HTERT RPE-1 (cell line): ENCODE data around the gene BAIAP3.

Experiments
- in situ Hi-C: fragments of 300-500 bp; cut with MboI; formaldehyde crosslinking; loops from 4 replicates; pipeline ENCODE4 v1.14.3; 2020; ENCODE audit warnings: low sequenced_read_pairs

Gene BAIAP3

DNA sequence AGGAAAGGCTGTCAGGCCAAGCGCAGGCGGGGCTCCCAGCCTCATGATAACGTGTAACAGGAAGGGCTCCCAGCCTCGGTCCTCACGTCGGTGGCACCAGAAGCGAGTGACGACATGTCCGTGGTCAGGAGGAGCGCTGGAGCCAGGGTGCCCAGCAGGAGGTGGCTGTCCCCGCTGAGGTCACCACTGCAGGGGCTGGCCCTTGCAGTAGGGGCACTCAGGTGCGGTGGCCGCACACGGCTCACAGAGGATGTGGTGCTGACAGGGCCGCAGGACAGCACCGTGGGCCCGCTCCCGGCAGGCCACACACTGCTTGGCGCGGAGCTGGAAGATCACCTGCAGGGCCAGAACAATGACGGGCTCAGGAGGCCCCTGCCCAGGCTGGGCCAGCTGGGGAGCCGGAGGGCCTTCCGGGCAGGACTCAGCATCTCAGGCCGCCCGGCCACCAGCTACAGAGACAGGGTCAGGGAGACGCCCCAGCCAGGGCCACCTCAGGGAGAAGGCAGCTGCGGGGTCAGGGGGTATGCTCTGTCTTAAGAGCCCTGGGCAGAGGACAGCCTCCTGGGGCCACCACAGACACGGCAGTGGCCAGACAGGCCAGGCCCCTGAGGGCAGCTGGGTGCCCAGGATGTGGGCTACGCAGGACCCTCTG lies 32.7 kb downstream of the BAIAP3 start:
- in situ Hi-C loops: no loop called here

DNA sequence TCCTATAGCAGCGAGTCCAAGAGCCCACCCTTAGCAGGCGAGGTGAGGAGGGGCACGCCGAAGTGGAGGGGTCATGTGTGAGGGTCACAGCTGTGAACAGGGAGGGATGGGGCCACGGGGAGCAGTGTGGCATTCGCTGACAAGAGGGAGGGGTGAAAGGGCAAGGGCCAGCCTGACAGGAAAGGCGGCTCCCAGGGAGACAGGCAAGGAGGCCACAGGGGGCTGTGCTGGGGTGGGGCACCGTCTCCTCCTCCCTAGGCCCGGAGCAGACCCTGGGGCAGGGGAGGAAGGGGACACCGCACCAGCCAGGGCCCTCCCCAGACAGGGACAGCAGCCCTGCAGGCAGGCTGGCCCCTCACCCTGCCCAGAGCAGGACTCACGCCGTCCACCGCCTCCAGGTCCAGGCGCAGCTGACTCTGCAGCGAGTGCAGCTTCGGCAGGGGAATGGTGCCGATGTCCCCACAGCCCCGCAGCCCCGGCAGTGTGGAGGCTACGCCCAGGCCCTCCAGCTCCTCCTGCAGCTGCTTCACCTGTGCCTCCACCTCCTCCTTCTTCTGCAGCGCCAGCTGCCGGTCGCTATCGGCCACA lies 33.4 kb downstream of the BAIAP3 start:
- in situ Hi-C loops: no loop called here

DNA sequence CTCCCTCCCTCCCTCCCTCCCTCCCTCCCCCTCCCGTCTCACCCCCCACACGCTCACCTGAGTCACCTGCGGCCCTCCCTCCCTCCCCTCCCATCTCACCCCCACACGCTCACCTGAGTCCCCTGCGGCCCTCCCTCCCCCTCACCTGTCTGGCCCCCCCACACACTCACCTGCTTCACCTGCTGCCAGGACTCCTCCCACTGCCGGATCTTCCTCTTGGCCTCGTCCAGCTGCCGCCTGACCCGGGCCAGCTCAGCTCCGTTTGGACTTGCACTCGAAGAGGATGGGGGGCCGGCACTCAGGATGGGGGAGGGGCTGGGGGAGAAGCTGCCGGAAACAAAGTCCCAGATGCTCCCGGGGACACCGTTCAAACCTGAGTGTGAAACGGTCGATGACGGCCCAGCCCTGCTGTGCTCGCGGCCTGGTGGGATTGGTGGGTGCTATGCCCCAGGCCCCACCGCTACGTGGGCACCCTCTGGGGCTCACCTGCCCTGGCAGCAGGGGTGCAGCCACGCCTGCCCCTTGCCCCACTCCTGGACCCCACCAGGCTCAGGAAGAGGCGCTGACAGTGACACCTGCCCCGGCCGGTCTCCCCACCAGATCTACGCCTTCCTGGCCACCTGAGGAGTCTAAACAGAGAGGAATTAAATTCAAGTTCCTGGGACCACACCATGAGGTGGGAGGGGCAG lies 34.2 kb downstream of the BAIAP3 start:
- in situ Hi-C loops: no loop called here

DNA sequence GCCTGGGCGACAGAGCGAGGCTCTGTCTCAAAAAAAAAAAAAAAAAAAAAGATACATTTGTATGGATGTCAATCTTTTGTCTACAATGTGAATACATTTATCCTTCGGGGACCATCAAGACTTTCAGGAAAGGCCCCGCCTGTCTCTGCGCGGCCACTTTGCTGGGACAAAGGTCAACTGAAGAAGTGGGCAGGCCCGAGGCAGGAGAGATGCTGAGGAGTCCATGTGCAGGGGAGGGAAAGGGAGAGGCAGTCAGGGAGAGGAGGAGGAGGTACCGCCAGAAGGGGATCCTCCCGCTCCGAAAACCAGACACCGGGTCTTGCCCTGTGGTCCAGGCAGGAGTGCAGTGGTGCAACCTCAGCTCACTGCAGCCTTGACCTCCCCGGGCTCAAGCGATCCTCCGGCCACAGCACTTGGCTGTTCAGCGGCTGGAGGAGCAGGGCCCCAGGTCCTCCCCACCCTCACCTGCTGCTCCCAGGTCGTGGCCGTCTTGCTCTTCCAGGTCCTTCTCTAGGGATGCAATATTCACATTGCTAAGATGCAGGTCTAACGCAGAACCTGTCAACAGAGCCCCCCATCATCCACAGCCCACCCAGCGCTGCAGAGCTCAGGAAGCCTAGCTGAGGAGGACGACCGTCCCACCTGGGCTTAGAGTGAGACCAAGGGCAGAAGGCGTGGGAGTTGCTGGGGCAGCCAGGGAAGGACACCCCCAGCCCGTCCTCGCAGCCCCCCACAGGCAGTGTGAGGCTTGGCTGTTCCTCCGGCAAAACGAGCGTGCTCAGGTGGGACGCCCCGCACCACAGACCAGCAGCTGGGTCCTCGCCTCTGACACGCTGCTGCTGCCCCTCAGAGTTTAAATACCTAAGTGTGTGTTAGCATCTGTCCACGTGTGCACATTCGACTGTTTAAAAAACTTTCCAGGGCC lies 37.9 kb downstream of the BAIAP3 start:
- in situ Hi-C loops: no loop called here

DNA sequence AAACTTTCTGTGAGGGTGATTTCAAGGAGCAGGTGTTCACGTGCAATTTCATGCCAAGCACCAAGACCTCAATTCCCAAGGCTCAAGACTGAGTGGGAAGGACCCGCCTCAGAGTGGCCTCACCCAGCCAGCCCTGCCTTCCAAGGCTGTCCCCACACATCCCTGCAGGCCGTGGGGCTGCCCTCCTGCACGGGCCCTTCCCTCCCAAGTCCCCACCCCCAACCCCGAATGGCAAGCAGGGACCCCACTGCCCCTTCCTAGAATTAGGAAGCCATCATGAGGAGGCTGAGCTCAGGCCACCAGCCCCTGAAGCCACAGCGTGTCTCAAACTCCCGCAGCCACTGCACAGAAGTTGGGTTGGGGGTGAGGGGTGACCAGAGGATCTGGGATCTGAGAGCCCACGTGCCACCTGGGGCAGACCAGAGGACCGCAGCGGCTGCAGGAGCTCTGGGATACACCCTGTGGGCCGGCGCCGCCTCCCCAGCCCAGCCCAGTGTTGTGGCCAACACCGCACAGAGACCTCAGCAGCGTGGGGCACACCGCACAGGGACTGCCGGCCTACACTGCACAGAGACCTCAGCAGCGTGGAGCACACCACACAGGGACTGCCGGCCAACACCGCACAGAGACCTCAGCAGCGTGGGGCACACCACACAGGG lies 39.0 kb downstream of the BAIAP3 start:
- in situ Hi-C loops: no loop called here

DNA sequence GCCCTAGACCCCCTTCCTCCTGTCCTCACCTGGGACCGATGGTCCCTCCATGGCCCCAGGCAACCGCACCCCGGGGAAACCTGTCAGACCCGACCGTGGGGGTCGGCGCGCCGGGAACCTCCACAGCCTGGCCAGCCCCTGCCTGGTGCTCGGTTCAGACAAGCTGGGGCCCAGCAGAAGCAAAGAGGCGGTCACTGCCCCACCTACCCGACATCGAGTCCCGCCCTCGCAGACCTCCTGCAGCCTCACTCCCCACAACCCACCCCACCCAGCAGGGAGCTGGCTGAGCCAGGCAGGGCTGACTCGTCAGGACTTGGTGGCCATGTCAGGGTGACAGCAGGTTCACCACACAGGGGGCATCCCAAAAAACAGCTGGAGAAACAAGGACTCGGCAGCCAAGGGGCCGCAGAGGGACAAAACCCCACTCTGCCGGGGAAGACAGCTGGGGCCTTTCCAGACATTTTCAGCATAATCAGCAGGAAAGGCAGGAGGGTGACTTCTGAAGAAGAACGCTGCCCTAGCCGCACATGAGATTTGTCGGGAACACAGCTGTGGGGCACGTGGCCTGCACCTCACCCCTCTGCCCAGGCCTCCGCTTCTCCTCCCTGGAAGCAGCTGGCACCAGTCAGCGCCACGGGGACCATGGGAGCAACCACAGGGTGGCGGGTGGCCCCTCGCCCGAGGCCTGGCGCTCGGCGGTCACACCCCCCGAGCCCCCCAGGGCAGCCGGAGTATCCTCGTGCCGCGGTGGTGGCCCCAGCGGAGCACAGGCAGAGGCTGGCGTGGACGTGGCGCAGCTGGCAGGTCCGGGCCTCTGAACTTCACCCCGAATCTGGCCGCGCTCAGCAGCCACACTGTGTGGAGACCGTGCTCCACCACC lies 41.2 kb downstream of the BAIAP3 start:
- in situ Hi-C loops: no loop called here

DNA sequence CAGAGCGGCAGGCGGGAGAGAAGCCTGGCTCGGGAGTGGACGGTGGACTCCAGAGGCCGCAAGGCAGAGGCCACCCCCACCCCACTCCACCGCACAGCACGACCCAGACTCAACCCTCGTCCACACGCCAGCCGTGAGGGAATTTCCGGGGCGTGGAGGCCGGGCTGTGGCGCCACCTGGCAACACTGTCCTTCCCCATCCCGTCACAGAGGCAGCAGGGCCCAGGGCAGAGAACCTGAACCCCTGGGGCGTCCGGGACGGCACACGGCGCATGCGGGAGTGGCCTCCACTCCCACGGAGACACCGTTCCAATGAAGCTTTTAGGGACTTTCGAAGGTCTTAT lies 41.8 kb downstream of the BAIAP3 start:
- in situ Hi-C loops: no loop called here

DNA sequence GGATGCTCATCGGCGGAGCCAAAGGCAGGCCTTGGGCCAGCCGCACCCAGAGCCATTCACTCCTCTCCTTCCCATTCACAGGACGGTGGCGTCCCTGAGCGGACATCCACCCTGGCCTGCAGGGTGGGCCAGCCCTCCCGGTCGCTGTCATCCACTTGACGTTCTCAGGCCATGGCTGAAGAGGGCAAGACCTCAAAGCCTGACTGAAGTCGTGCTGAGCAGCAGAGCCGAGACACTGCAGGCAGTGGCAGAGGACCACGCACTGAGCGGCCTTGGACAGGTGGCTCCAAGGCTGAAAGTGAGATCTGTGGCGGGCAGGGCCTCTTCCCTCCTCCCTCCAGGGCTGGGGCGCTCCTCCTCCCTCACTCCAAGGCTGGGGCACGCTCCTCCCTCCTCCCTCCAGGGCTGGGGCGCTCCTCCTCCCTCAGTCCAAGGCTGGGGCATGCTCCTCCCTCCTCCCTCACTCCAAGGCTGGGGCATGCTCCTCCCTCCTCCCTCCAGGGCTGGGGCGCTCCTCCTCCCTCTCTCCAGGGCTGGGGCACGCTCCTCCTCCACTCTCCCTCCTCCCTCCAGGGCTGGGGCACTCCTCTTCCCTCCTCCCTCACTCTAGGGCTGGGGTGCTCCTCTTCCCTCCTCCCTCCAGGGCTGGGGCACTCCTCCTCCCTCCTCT lies 42.4 kb downstream of the BAIAP3 start:
- in situ Hi-C loops: no loop called here

DNA sequence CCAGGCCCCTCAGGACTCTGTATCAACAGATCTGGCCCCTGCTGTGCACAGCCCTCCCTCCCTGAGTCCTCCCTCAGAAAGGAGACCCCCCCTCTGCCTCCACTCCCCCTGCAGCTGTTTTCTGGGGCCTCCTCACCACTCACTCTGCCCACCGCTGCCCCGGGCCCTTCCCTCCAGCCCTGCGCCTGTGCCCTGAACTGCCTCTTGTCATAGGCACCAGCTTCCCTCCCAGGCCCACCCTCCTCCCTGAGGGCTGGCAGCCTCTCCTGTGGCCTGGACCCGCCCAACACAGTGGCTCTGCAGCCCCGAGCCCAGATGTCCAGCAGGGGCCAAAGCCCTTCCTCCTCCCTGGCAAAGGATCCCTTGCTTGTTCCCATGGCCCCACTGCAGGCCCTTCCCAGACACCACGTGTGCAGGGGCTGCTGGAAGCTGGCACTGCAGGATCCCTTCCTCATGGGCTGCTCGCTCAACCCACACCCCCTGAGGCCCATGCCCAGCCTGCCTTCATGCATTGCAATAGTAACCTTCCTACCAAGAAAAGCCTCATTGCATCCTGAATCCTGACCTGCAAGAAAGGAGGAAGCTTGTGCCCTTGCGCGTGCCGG lies 44.1 kb downstream of the BAIAP3 start:
- in situ Hi-C loops: no loop called here

DNA sequence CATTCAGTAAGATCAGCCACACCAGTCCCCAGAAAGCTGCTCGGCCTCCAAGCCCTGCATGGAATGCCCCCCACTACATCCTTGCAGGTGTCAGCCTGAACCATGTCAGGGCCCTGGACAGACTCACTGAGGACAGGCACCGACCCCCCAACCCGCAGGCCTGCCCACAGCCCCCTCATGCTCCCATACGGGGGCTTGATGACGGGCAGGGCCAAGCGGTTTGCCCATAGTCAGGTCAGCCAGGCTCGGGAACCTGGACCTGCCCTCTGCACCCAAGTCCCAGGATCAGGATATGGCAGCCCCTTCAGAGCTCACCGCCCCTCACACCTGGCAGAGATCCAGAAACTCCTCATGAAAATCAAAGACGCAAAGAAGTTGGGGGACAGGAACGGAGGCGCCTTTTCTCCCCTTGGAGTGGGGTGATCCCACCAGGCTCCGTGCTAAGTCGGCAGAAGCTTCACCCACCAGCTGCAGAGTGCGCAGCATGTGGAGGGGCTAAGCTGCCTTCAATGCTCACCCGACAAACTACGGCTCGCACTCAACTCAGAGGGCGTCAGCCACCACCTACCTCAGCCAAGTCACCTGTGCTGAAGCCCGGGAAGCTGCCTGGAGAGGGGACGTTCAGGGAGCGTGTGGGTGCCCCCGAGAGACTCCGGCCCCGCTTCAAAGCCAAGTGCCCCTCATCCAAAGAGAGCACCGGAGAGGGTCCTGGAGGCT lies 44.8 kb downstream of the BAIAP3 start:
- in situ Hi-C loops: no loop called here

DNA sequence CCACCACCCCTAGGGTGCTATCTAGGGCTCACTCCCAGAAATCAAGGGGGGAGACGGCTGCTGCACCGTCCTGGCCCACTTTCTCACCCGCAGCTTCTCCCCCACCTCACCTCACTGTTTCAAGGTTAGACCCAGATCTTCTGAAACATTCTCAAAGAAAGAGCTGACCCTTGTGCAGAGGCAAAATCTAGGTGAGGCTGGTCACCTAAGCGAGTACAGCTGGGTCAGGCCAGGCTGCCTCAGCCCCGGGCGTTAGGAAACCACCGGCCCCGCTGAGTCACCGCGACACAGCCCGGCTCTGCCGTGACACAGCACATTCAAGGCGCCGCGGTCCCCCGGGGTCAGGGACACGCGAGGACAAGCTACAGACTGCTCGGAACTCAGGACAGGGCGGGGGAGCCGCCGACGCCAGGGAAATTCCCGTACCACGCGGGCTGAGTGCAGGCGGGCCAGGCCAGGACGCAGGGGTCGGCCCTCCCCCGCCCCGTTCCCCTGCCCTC lies 45.4 kb downstream of the BAIAP3 start:
- in situ Hi-C loops: no loop called here

DNA sequence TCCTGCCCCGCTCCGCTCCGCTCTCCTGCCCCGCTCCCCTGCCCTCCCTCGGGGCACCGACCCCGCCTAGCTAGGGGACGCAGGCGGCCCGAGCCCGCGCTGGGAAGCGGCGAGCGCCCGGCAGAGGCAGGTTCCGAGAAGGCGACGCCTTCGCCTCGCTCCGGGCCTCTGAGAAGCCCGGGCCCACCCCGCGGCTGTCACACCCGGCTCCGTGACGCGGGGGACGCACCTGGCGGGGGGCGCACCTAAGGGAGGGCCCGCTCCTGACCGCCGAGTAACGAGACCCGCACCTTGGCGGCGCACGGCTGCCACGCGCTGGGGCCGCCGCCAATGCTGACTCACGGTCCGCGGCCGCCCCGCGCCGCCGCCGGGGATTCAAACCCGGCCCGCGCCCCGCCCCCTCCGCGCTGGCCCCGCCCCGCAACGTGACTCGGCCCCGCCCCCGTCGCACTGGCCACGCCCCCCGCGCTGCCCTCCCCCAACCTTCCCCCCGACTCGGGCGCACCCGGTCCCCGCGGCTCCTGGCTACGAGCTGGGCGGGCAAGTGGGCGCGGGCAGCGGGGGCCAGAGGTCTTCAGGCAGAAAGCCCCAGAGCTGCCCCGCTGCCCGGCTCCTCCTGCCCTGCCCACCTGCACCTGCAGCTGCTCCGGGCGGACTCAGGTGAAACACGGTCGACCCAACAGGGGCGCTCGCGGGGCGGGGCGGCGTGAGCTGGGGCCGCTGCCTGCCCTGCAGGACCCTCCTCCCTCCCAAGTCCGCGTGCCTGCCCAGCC lies 46.0 kb downstream of the BAIAP3 start:
- in situ Hi-C loops: no loop called here

DNA sequence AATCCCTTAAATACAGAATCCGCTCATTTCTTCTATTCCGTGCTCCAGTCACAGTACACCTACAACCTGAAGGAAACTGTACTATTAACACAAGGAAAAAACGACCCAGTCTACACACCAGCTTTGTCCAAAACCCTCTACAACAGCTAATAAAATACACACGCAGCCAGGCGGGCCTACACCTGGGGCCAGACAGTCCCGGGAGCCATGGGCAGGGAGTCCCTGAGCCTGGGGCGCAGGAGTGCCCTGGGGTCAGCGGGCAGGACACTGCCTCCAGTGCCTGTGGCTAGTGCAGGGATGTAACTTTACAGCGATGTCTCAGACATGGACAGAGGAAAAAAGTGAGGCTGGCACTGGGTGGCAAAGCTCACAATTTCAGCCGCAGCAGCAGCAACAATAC lies 46.8 kb downstream of the BAIAP3 start:
- in situ Hi-C loops: no loop called here

DNA sequence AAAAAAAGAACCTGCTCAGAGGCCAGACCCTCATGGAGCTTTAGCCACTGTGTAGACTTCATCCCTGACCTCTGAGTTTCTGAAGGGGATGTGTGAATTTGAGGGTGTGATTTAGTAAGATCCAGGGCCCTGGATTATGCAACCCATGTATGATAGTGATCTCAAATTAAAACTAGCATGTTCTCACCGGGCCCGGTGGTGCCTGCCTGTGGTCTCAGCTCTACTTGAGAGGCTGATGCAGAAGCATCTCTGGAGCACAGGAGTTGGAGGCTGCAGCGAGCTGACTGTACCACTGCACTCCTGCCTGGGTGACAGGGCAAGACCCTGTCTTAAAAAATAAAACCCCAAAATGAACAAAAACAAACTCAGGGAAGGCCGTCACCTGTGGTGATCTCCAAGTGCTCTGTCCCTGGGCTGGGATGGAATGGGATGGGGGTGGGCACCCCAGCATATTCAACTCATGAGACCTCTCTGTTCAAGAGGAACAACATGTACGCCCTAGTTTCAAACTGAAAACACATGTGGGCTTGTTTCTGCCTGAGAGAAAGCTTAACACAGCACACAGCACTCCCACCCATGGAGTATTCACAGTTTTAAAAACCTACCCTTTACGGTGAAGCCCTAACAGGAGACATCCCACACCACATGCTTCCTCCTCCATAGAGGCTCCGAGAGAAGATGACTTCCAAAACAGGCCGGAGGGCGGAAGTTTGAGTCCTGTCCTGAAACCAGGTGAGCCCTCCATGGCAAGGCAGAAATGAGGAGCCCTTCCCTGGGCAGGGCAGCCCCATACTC lies 48.4 kb downstream of the BAIAP3 start:
- in situ Hi-C loops: no loop called here

DNA sequence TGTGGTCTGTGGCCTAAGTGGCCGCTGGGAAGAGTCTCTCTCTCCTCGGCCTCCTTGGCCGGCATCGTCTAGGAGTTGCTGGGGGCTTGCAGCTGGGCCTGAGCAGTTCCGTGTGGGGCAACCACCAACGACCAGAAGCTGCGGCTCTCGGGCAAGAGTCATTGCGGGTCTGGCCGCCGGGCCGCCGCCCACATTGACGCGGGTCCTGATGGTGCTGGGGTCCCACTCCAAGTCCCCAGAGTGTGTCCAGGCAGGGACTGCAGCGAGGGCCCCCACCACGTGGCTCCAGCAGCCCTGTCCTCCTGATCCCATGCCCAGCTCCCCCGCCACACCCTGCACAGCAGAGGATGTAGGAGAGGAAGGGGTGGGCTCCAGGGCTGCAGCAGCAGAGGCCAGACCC lies 50.1 kb downstream of the BAIAP3 start:
- in situ Hi-C loops: no loop called here

DNA sequence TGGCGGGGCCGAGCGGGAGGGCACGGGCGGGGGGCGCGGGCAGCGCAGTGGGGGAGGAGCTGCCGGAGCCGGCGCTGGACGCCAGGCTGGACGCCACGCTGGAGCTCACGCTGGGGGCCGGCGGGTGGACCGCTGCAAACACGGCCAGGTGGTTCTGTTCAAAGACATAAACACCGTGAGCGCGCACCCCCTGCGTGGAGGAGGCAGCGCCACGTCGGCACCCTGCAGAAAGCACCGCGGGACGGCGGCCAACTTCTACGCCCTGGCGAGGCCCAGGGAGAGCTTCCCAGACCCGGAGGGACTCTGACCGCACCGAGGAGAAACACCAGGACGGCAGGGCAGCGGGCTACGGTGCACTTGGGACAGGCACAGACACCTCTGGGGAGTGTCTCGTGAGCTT lies 51.8 kb downstream of the BAIAP3 start:
- in situ Hi-C loops: no loop called here

DNA sequence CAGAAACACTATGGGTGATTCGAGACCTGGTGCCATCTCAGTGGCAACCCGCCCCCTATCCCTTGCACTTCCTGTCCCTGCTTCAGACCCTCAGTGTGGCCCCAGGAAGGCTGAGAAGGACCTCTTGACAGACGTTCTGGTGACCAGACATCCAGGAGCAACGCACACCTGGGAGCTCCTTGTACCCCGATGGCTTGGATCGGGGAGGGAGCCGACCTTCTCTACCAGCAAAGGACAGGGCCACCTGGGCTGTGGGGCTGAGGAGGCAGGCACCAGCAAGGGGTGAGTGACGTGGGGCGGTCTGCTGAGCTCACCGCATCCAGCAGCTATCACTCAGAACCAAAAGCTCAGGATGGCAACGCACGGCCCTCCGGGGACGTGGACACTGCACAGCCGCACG lies 53.9 kb downstream of the BAIAP3 start:
- in situ Hi-C loops: no loop called here
